HepG2 (cell line): ENCODE results near the gene TBCB. TPM values are rescaled to one million over a fixed set of nuclear protein-coding genes. Genes with fewer than 3 reads are reported as not detected.

Source experiments
- ATAD3A ChIP-seq: sonication (generic); formaldehyde crosslinking; IDR thresholded peaks from 2 replicates; pipeline ENCODE4 v1.4.0; 2020; ENCODE audit warnings: missing genetic modification reagents
- ATF5 ChIP-seq: sonication (generic); formaldehyde crosslinking; IDR thresholded peaks from 2 replicates; pipeline ENCODE4 v1.4.0; 2020; ENCODE audit warnings: mild to moderate bottlenecking, low read depth, missing genetic modification reagents
- DR1 ChIP-seq: sonication (generic); formaldehyde crosslinking; IDR thresholded peaks from 2 replicates; pipeline ENCODE4 v1.8.0; 2021; ENCODE audit warnings: mild to moderate bottlenecking, missing genetic modification reagents, inconsistent platforms
- E2F1 ChIP-seq: sonication (generic); formaldehyde crosslinking; IDR thresholded peaks from 2 replicates; pipeline ENCODE4 v1.5.0; 2020; ENCODE audit warnings: missing genetic modification reagents
- HMGA1 ChIP-seq: sonication (generic); formaldehyde crosslinking; conservative IDR thresholded peaks from 2 replicates; pipeline ENCODE4 v1.4.0; 2020; ENCODE audit warnings: missing genetic modification reagents
- HNRNPL ChIP-seq: fragments of 200-400 bp; formaldehyde crosslinking; IDR thresholded peaks from 2 replicates; pipeline ENCODE4 v1.6.1; 2017; ENCODE audit warnings: mild to moderate bottlenecking, low read depth, low read length
- HOXA7 ChIP-seq: sonication (generic); formaldehyde crosslinking; IDR thresholded peaks from 2 replicates; pipeline ENCODE4 v1.8.1; 2022; ENCODE audit warnings: mild to moderate bottlenecking, missing genetic modification reagents, moderate library complexity
- KDM1A ChIP-seq: IDR thresholded peaks from 2 replicates; pipeline ENCODE4 v1.6.1; 2016; ENCODE audit warnings: missing compliant biosample characterization
- MLXIP ChIP-seq: sonication (generic); formaldehyde crosslinking; IDR thresholded peaks from 2 replicates; pipeline ENCODE4 v1.9.0; 2021; ENCODE audit warnings: missing genetic modification reagents, borderline replicate concordance
- MTA1 ChIP-seq: sonication (generic); formaldehyde crosslinking; IDR thresholded peaks from 2 replicates; pipeline ENCODE4 v1.4.0; 2020; ENCODE audit warnings: missing genetic modification reagents, mild to moderate bottlenecking, borderline replicate concordance
- RELA ChIP-seq: sonication (generic); formaldehyde crosslinking; IDR thresholded peaks from 2 replicates; pipeline ENCODE4 v1.4.0; 2020; ENCODE audit warnings: missing genetic modification reagents
- RFX1 ChIP-seq: fragments of 450-650 bp; IDR thresholded peaks from 2 replicates; pipeline ENCODE4 v1.6.1; 2017
- RNF2 ChIP-seq: fragments of 450-650 bp; conservative IDR thresholded peaks from 2 replicates; pipeline ENCODE4 v1.6.1; 2016; ENCODE audit warnings: low read depth
- ZGPAT ChIP-seq: IDR thresholded peaks from 2 replicates; pipeline ENCODE4 v1.6.1; 2016; ENCODE audit warnings: mild to moderate bottlenecking
- ZNF282 ChIP-seq: fragments of 450-650 bp; IDR thresholded peaks from 2 replicates; pipeline ENCODE4 v1.6.1; 2018; ENCODE audit not compliant: partially characterized antibody
- ZNF350 ChIP-seq: sonication (generic); formaldehyde crosslinking; IDR thresholded peaks from 2 replicates; pipeline ENCODE4 v1.4.0; 2020; ENCODE audit warnings: mild to moderate bottlenecking, low read depth, missing genetic modification reagents, borderline replicate concordance
- ZNF383 ChIP-seq: sonication (generic); formaldehyde crosslinking; IDR thresholded peaks from 2 replicates; pipeline ENCODE4 v1.4.0; 2020; ENCODE audit warnings: missing genetic modification reagents, mild to moderate bottlenecking, borderline replicate concordance
- ZNF652 ChIP-seq: IDR thresholded peaks from 2 replicates; pipeline ENCODE4 v1.6.1; 2016; ENCODE audit warnings: low read depth, borderline replicate concordance
- ZNF703 ChIP-seq: sonication (generic); formaldehyde crosslinking; IDR thresholded peaks from 2 replicates; pipeline ENCODE4 v1.5.1; 2020; ENCODE audit warnings: missing genetic modification reagents, mild to moderate bottlenecking, moderate library complexity, borderline replicate concordance
- ZNF784 ChIP-seq: sonication (generic); formaldehyde crosslinking; IDR thresholded peaks from 2 replicates; pipeline ENCODE4 v1.5.1; 2020; ENCODE audit warnings: missing genetic modification reagents, mild to moderate bottlenecking, borderline replicate concordance
- ZNF850 ChIP-seq: sonication (generic); formaldehyde crosslinking; conservative IDR thresholded peaks from 2 replicates; pipeline ENCODE4 v1.9.0; 2021; ENCODE audit warnings: mild to moderate bottlenecking, missing genetic modification reagents
- ZNF891 ChIP-seq: sonication (generic); formaldehyde crosslinking; IDR thresholded peaks from 2 replicates; pipeline ENCODE4 v1.5.0; 2020; ENCODE audit warnings: mild to moderate bottlenecking, missing genetic modification reagents
- ZSCAN25 ChIP-seq: sonication (generic); formaldehyde crosslinking; IDR thresholded peaks from 2 replicates; pipeline ENCODE4 v1.8.0; 2022; ENCODE audit warnings: mild to moderate bottlenecking, missing genetic modification reagents
- polyA plus RNA-seq, 8 experiments: library from polyadenylated mRNA; depleted of rRNA in 3 of 8; stranded (reverse) in 7 of 8; unstranded in 1 of 8; fragments of >200 nt; fragmentation: Illumina TruSeq in 4 of 8; extraction: Trizol in 4 of 8; gene quantifications; 2 replicates each; pipeline versions ENCODE4 v1.2.1 to v1.2.3, GENCODE V29; 2011 to 2016; ENCODE audit warnings: low read depth in 4 of 8, missing spikeins in 1 of 8, mixed read lengths in 1 of 8; ENCODE audit not compliant: insufficient read depth in 1 of 8
- total RNA-seq, 5 experiments: library from RNA; depleted of rRNA; stranded (reverse); fragments of >200 nt; fragmentation: Illumina TruSeq; extraction: Trizol; gene quantifications; 2 replicates each; pipeline ENCODE4 v1.2.3, GENCODE V29; 2016; ENCODE audit warnings: low read depth in 1 of 5

The TBCB gene
- total and polyA plus RNA-seq, 2 of the 13 experiments (the other 11 are each of a cell fraction or from before 2014, with no cell fraction given): 271 to 276 TPM

GRCh38 chr19:36114721-36115452, 381 bp upstream of the TBCB start, which contains the start of gene POLR2I (continued):
- peak; percentile 67; the same call in 1 of the 2 replicates for TF ChIP-seq MLXIP (CRISPR knock-in tag)
- peak; percentile 91; the same call in 1 of the 2 replicates for TF ChIP-seq ZNF784 (CRISPR knock-in tag)
- no peak for TF ChIP-seq ZNF282
- TF ChIP-seq ATF5 (CRISPR knock-in tag): 0 out of 2 replicates have a peak, but pooled peaks have one; percentile 69
- peak; percentile 15; the same call in 1 of the 2 replicates for TF ChIP-seq ZSCAN25
- TF ChIP-seq RELA: no peak
- TF ChIP-seq HOXA7 (CRISPR knock-in tag): no peak
- TF ChIP-seq RNF2: peak; percentile 97
- TF ChIP-seq HMGA1: no peak
- no peak for TF ChIP-seq HNRNPL
- peak; percentile 47 for TF ChIP-seq DR1 (CRISPR knock-in tag)
- TF ChIP-seq ZNF350 (CRISPR knock-in tag): peak; percentile 78
- no peak for TF ChIP-seq ZNF652 (CRISPR knock-in tag)
- TF ChIP-seq ZGPAT (CRISPR knock-in tag): peak; percentile 96
- TF ChIP-seq MTA1 (CRISPR knock-in tag): no peak
- no peak for TF ChIP-seq ZNF703 (CRISPR knock-in tag)
- TF ChIP-seq ATAD3A (CRISPR knock-in tag): 0 out of 2 replicates have a peak, but pooled peaks have one; percentile 28
- TF ChIP-seq E2F1 (CRISPR knock-in tag): peak; percentile 75
- no peak for TF ChIP-seq ZNF850
- TF ChIP-seq KDM1A (CRISPR knock-in tag): no peak
- TF ChIP-seq RFX1: peak; percentile 69
- no peak for TF ChIP-seq ZNF383 (CRISPR knock-in tag)
- peak; percentile 63; the same call in 1 of the 2 replicates for TF ChIP-seq ZNF891 (CRISPR knock-in tag)
